Ectodermal cell (in vitro differentiated cells): ENCODE measurements around the gene TRRAP.

Source experiments
- H3K27ac ChIP-seq: 2 replicates; pipeline ENCODE4 v1.7.0; 2013; ENCODE audit warnings: mild to moderate bottlenecking, low read depth, low read length; ENCODE audit not compliant: insufficient read depth, poor library complexity, severe bottlenecking
- H3K27me3 ChIP-seq: 2 replicates; pipeline ENCODE4 v1.7.0; 2013; ENCODE audit warnings: mild to moderate bottlenecking, low read length; ENCODE audit not compliant: insufficient read depth, control insufficient read depth, poor library complexity, severe bottlenecking
- H3K36me3 ChIP-seq: one replicate; pipeline ENCODE4 v1.7.0; 2013; ENCODE audit warnings: low read length; ENCODE audit not compliant: control insufficient read depth, insufficient read depth
- H3K4me1 ChIP-seq: one replicate; pipeline ENCODE4 v1.7.0; 2013; ENCODE audit warnings: low read length; ENCODE audit not compliant: control insufficient read depth, insufficient read depth
- H3K4me3 ChIP-seq: 2 replicates; pipeline ENCODE4 v1.7.0; 2013; ENCODE audit warnings: low read depth, low read length, control low read depth; ENCODE audit not compliant: insufficient read depth
- H3K9me3 ChIP-seq: 2 replicates; pipeline ENCODE4 v1.7.0; 2013; ENCODE audit warnings: mild to moderate bottlenecking, low read length, moderate library complexity; ENCODE audit not compliant: control insufficient read depth
- WGBS, 2 experiments: methylation state at CpG; one replicate each; pipeline ENCODE4 v1.1.7; 2013; ENCODE audit warnings: missing lambda C conversion rate in 2 of 2; 5-methylcytosine and 5-hydroxymethylcytosine counted together

Gene TRRAP

GRCh38 chr7:98976396-98977185, 98.3 kb downstream of the TRRAP start:
- Histone ChIP-seq H3K4me1 (no peaks in the 10 kb centered on the region), H3K36me3 (peaks cover 71% of the 10 kb centered on the region), H3K9me3 (no peaks in the 10 kb centered on the region), H3K27ac (no peak overlapping the region), H3K27me3 (no peaks in the 10 kb centered on the region), H3K4me3 (no peak overlapping the region)
- 97% methylated on average over 30 of the region's 30 CpGs for WGBS, 2 experiments

- Histone ChIP-seq H3K27me3 (no peaks in the 10 kb centered on the region), H3K27ac (no peak overlapping the region), H3K9me3 (no peaks in the 10 kb centered on the region), H3K36me3 (peaks cover 75% of the 10 kb centered on the region), H3K4me1 (no peaks in the 10 kb centered on the region), H3K4me3 (no peak overlapping the region)
- 96 to 97% methylated on average over 9 of the region's 9 CpGs for WGBS, 2 experiments
These were observed 100.3 kb downstream of the TRRAP start for GRCh38 chr7:98978672-98979071.

- H3K9me3 ChIP-seq: no peaks in the 10 kb centered on the region
- no peaks in the 10 kb centered on the region for H3K27me3 ChIP-seq
- H3K4me3 ChIP-seq: no peak overlapping the region
- no peaks in the 10 kb centered on the region for H3K4me1 ChIP-seq
- WGBS, 2 experiments: 96 to 97% methylated on average over 23 of the region's 23 CpGs
- peaks cover 81% of the 10 kb centered on the region for H3K36me3 ChIP-seq
- no peak overlapping the region for H3K27ac ChIP-seq
These were observed 103.4 kb downstream of the TRRAP start for GRCh38 chr7:98981701-98982100.

GRCh38 chr7:98982686-98983085, 104.4 kb downstream of the TRRAP start:
- H3K27ac ChIP-seq: no peak overlapping the region
- H3K9me3 ChIP-seq: no peaks in the 10 kb centered on the region
- H3K4me1 ChIP-seq: no peaks in the 10 kb centered on the region
- 92 to 95% methylated on average over 8 of the region's 8 CpGs for WGBS, 2 experiments
- H3K36me3 ChIP-seq: peaks cover 82% of the 10 kb centered on the region
- H3K27me3 ChIP-seq: no peaks in the 10 kb centered on the region
- H3K4me3 ChIP-seq: no peak overlapping the region

- H3K4me1 ChIP-seq: no peaks in the 10 kb centered on the region
- no peak overlapping the region for H3K4me3 ChIP-seq
- WGBS, 2 experiments: 96 to 97% methylated on average over 11 of the region's 11 CpGs
- H3K9me3 ChIP-seq: no peaks in the 10 kb centered on the region
- peaks cover 76% of the 10 kb centered on the region for H3K36me3 ChIP-seq
- no peaks in the 10 kb centered on the region for H3K27me3 ChIP-seq
- H3K27ac ChIP-seq: no peak overlapping the region
These were observed 105.8 kb downstream of the TRRAP start for GRCh38 chr7:98984126-98984525.

- Histone ChIP-seq H3K27ac (no peak overlapping the region), H3K4me1 (no peaks in the 10 kb centered on the region), H3K9me3 (no peaks in the 10 kb centered on the region), H3K36me3 (peaks cover 83% of the 10 kb centered on the region), H3K4me3 (no peak overlapping the region), H3K27me3 (no peaks in the 10 kb centered on the region)
- 95 to 98% methylated on average over 4 of the region's 4 CpGs for WGBS, 2 experiments
These were observed 107.1 kb downstream of the TRRAP start for GRCh38 chr7:98985406-98985805.

- Histone ChIP-seq H3K9me3 (no peaks in the 10 kb centered on the region), H3K27ac (no peak overlapping the region), H3K36me3 (peaks cover 80% of the 10 kb centered on the region), H3K4me1 (no peaks in the 10 kb centered on the region), H3K27me3 (no peaks in the 10 kb centered on the region), H3K4me3 (no peak overlapping the region)
These were observed 107.6 kb downstream of the TRRAP start for GRCh38 chr7:98985945-98986344.

GRCh38 chr7:98988641-98989040, 110.3 kb downstream of the TRRAP start:
- 96% methylated on average over 15 of the region's 15 CpGs for WGBS, 2 experiments

GRCh38 chr7:98990356-98990755, 112.0 kb downstream of the TRRAP start:
- H3K27ac ChIP-seq: no peak overlapping the region
- no peaks in the 10 kb centered on the region for H3K27me3 ChIP-seq
- H3K4me1 ChIP-seq: no peaks in the 10 kb centered on the region
- no peaks in the 10 kb centered on the region for H3K9me3 ChIP-seq
- H3K4me3 ChIP-seq: no peak overlapping the region
- H3K36me3 ChIP-seq: peaks cover 79% of the 10 kb centered on the region
- WGBS, 2 experiments: 94 to 95% methylated on average over 6 of the region's 6 CpGs

More at GRCh38 chr7:98988641-98989040, 110.3 kb downstream of the TRRAP start:
- H3K9me3 ChIP-seq: no peaks in the 10 kb centered on the region
- no peaks in the 10 kb centered on the region for H3K27me3 ChIP-seq
- peaks cover 82% of the 10 kb centered on the region for H3K36me3 ChIP-seq
- no peak overlapping the region for H3K27ac ChIP-seq
- no peak overlapping the region for H3K4me3 ChIP-seq
- H3K4me1 ChIP-seq: no peaks in the 10 kb centered on the region

- WGBS, 2 experiments: 95 to 97% methylated on average over 14 of the region's 14 CpGs
- H3K4me1 ChIP-seq: no peaks in the 10 kb centered on the region
- no peaks in the 10 kb centered on the region for H3K9me3 ChIP-seq
- H3K27me3 ChIP-seq: no peaks in the 10 kb centered on the region
- H3K4me3 ChIP-seq: no peak overlapping the region
- peaks cover 74% of the 10 kb centered on the region for H3K36me3 ChIP-seq
- no peak overlapping the region for H3K27ac ChIP-seq
These were observed 112.8 kb downstream of the TRRAP start for GRCh38 chr7:98991141-98991540.
